Endodermal cell (in vitro differentiated cells): Measurements from ENCODE around the gene LIPE. TPM values are rescaled to one million over a fixed set of nuclear protein-coding genes. Genes with fewer than 3 reads are reported as not detected.

Experiments
- DNase-seq: peaks from one replicate; pipeline ENCODE4 v3.0.0-alpha.2; 2017
- H3K27ac ChIP-seq: 2 replicates; pipeline ENCODE4 v1.5.1; 2013; ENCODE audit warnings: mild to moderate bottlenecking, low read depth, low read length, moderate library complexity
- H3K27me3 ChIP-seq: 2 replicates; pipeline ENCODE4 v1.6.1; 2013; ENCODE audit warnings: mild to moderate bottlenecking, low read length, moderate library complexity; ENCODE audit not compliant: insufficient read depth, control insufficient read depth, poor library complexity, severe bottlenecking
- H3K36me3 ChIP-seq: 2 replicates; pipeline ENCODE4 v1.7.0; 2013; ENCODE audit warnings: mild to moderate bottlenecking, low read length, moderate library complexity; ENCODE audit not compliant: control insufficient read depth, insufficient read depth
- H3K4me1 ChIP-seq: one replicate; pipeline ENCODE4 v1.7.0; 2013; ENCODE audit warnings: low read length; ENCODE audit not compliant: control insufficient read depth, insufficient read depth
- H3K4me3 ChIP-seq: 2 replicates; pipeline ENCODE4 v1.5.1; 2013; ENCODE audit warnings: mild to moderate bottlenecking, low read length, moderate library complexity
- H3K9ac ChIP-seq: 2 replicates; pipeline ENCODE4 v1.6.1; 2013; ENCODE audit warnings: mild to moderate bottlenecking, low read length, moderate library complexity; ENCODE audit not compliant: poor library complexity, severe bottlenecking; ENCODE audit errors: extremely low read depth
- H3K9me3 ChIP-seq: 2 replicates; pipeline ENCODE4 v1.6.1; 2013; ENCODE audit warnings: mild to moderate bottlenecking, low read length, moderate library complexity; ENCODE audit not compliant: control insufficient read depth
- H3K27ac Mint-ChIP-seq: 2 replicates; pipeline ENCODE4 v1.8.0; 2020; ENCODE audit warnings: mixed read lengths
- H3K27me3 Mint-ChIP-seq: 2 replicates; pipeline ENCODE4 v1.8.0; 2021; ENCODE audit warnings: mild to moderate bottlenecking, mixed read lengths; ENCODE audit not compliant: insufficient read depth
- H3K36me3 Mint-ChIP-seq: 2 replicates; pipeline ENCODE4 v1.8.0; 2020; ENCODE audit warnings: low read depth, mixed read lengths
- H3K4me1 Mint-ChIP-seq: 2 replicates; pipeline ENCODE4 v1.8.0; 2020; ENCODE audit warnings: mixed read lengths
- H3K4me3 Mint-ChIP-seq: 2 replicates; pipeline ENCODE4 v1.8.0; 2020; ENCODE audit warnings: mild to moderate bottlenecking, moderate library complexity, mixed read lengths
- H3K9me3 Mint-ChIP-seq: 2 replicates; pipeline ENCODE4 v1.8.0; 2020; ENCODE audit warnings: mild to moderate bottlenecking, mixed read lengths
- WGBS, 2 experiments: methylation state at CpG; one replicate each; pipeline versions ENCODE4 v1.1.5 to v1.1.7; 2013; ENCODE audit warnings: missing lambda C conversion rate in 2 of 2, mixed read lengths in 1 of 2; ENCODE audit not compliant: insufficient coverage in 1 of 2, insufficient read length in 1 of 2; 5-methylcytosine and 5-hydroxymethylcytosine counted together
- total RNA-seq, 2 donors: library from RNA; stranded (reverse); fragmentation: NEBNext Ultra II Directional in 1 of 2; extraction: Animal tissue kit (Norgen Biotek cat#: 25700) in 1 of 2; gene quantifications; 2 replicates in 1 of 2; 3 replicates in 1 of 2; pipeline ENCODE4 v1.2.1, GENCODE V29; 2021
- TF ChIP-seq, protein P1 (sequence below): fragments of 200-600 bp; sonication (generic); conservative IDR thresholded peaks from 2 replicates; pipeline ENCODE4 v1.5.0; 2021; ENCODE audit warnings: antibody characterized with exemption, mild to moderate bottlenecking

Gene LIPE
- total RNA-seq, 2 donors from 2014 or later = 5.9 to 8.1 TPM

DNA sequence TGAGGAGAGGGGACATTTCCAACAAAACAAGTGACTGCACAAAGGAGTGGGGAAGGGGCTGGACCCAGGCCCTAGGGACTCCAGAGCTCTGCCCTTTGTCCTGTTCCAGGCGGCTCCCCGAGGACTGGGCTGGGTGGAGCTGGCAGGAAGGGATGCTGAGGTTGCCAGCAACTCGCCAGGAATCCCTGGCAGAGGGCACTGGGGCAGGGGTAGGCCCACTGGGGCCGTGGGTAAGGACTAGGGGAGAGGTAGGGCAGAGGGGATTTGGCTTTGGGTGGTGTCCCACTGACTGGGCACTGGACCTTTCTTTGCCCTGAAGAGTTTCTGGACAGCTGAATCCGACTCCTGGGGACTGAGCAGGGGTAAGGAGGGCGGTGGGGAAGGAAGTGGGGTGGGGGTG is 7.9 kb downstream of the LIPE start:
- peak; percentile 37 for DNase-seq
- WGBS, 2 experiments = 87% methylated on average over 6 of the region's 6 CpGs; no CpG with 5 or more reads in 1 of the 2 experiments
- H3K27me3 Mint-ChIP-seq = peaks cover 91% of the 10 kb centered on the region

DNA sequence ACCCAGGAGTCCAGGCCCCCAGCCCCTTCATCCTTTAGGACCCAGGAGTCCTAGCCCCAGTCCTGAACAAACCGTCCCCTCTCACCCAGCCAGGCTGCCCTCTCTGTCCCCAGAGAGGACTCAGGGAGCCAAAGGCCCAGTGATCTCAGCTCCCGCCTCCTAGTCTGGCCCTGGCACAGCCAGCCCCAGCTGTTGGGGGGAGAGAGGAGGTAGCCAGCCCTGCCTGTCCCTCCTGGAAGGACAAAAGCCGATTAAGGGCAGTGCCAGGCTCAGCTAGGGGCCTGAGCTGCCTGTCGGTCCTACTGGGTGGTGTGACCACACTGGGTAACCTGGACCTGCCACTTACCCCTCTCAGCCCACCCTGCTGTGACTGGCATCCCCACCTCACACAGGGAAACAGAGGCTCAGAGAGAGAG is 14.5 kb downstream of the LIPE start:
- TF ChIP-seq, protein P1, sequence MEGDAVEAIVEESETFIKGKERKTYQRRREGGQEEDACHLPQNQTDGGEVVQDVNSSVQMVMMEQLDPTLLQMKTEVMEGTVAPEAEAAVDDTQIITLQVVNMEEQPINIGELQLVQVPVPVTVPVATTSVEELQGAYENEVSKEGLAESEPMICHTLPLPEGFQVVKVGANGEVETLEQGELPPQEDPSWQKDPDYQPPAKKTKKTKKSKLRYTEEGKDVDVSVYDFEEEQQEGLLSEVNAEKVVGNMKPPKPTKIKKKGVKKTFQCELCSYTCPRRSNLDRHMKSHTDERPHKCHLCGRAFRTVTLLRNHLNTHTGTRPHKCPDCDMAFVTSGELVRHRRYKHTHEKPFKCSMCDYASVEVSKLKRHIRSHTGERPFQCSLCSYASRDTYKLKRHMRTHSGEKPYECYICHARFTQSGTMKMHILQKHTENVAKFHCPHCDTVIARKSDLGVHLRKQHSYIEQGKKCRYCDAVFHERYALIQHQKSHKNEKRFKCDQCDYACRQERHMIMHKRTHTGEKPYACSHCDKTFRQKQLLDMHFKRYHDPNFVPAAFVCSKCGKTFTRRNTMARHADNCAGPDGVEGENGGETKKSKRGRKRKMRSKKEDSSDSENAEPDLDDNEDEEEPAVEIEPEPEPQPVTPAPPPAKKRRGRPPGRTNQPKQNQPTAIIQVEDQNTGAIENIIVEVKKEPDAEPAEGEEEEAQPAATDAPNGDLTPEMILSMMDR = no peak
- Mint-ChIP-seq H3K36me3 (peaks cover 12% of the 10 kb centered on the region), H3K9me3 (no peaks in the 10 kb centered on the region), H3K27me3 (peaks cover 68% of the 10 kb centered on the region), H3K27ac (no peak overlapping the region), H3K4me3 (no peak overlapping the region), H3K4me1 (no peaks in the 10 kb centered on the region)
- H3K27ac ChIP-seq = no peak overlapping the region
- H3K9me3 ChIP-seq = no peaks in the 10 kb centered on the region
- no peak for DNase-seq
- H3K4me3 ChIP-seq = no peak overlapping the region
- H3K9ac ChIP-seq = no peak overlapping the region
- no peaks in the 10 kb centered on the region for H3K4me1 ChIP-seq
- WGBS, 2 experiments = 76 to 86% methylated on average over 2 to 4 of the region's 4 CpGs
- no peaks in the 10 kb centered on the region for H3K27me3 ChIP-seq
- H3K36me3 ChIP-seq = no peaks in the 10 kb centered on the region

More for the DNA sequence above, 7.9 kb downstream of the LIPE start:
- Mint-ChIP-seq H3K36me3 (peaks cover 3% of the 10 kb centered on the region), H3K4me3 (no peak overlapping the region), H3K9me3 (peaks cover 5% of the 10 kb centered on the region), H3K27ac (no peak overlapping the region), H3K4me1 (peaks cover 3% of the 10 kb centered on the region)
- no peaks in the 10 kb centered on the region for H3K36me3 ChIP-seq
- no peaks in the 10 kb centered on the region for H3K9me3 ChIP-seq
- H3K4me1 ChIP-seq = no peaks in the 10 kb centered on the region
- no peak overlapping the region for H3K27ac ChIP-seq
- H3K27me3 ChIP-seq = peaks cover 23% of the 10 kb centered on the region
- TF ChIP-seq, protein P1 = no peak
- no peak overlapping the region for H3K9ac ChIP-seq
- H3K4me3 ChIP-seq = no peak overlapping the region

DNA sequence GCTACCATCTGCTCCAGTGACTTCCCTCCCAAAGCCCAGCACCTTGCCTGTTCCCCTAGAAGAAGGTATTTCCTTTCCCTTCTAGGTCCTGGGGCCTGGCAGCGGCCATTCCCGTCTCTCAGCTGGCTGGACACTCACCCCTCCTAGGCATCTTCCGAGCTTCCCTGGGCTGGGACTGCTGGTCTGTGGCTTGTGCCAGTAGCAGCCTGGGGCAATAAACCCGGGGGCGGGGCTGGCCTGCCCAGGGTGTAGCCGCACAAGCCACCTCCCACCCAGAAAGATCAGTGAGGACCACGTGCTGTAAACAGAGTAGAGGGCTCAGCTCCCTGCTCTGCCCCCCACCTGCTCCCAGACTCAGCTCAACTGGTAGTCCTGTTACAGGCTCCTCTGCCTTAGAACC is 15.0 kb downstream of the LIPE start:
- Mint-ChIP-seq H3K27ac (no peak overlapping the region), H3K4me3 (no peak overlapping the region), H3K9me3 (no peaks in the 10 kb centered on the region), H3K4me1 (no peaks in the 10 kb centered on the region), H3K27me3 (peaks cover 69% of the 10 kb centered on the region), H3K36me3 (peaks cover 12% of the 10 kb centered on the region)
- TF ChIP-seq, protein P1 = no peak
- H3K27ac ChIP-seq = no peak overlapping the region
- H3K9ac ChIP-seq = no peak overlapping the region
- no peaks in the 10 kb centered on the region for H3K9me3 ChIP-seq
- 68 to 76% methylated on average over 5 to 7 of the region's 7 CpGs for WGBS, 2 experiments
- no peaks in the 10 kb centered on the region for H3K4me1 ChIP-seq
- H3K27me3 ChIP-seq = no peaks in the 10 kb centered on the region
- H3K36me3 ChIP-seq = no peaks in the 10 kb centered on the region
- no peak overlapping the region for H3K4me3 ChIP-seq
- DNase-seq = peak; percentile 44
